K562 (cell line): Measurements from ENCODE around the gene CLIP1.

Source experiments
- ATF3 ChIP-seq, 2 experiments: fragments of 450-650 bp in 1 of 2; sonication (generic) in 1 of 2; formaldehyde crosslinking in 1 of 2; IDR thresholded peaks in 1 of 2; conservative IDR thresholded peaks in 1 of 2; 2 replicates each; pipeline versions ENCODE4 v1.6.1 to v1.8.1; 2016 to 2023; ENCODE audit warnings: mild to moderate bottlenecking in 2 of 2, moderate library complexity in 2 of 2, inconsistent platforms in 1 of 2, missing genetic modification reagents in 1 of 2
- CTCF ChIP-seq, 3 experiments: IDR thresholded peaks in 2 of 3; conservative IDR thresholded peaks in 1 of 3; 2 replicates each; pipeline ENCODE4 v1.5.1; 2011 to 2012; ENCODE audit warnings: low read length in 3 of 3, mild to moderate bottlenecking in 3 of 3, control low read depth in 2 of 3, improper control_type of control experiment in 1 of 3, inconsistent platforms in 1 of 3, low read depth in 1 of 3, mixed read lengths in 1 of 3, moderate library complexity in 1 of 3; ENCODE audit not compliant: insufficient read depth in 2 of 3
- EP300 ChIP-seq: IDR thresholded peaks from 2 replicates; pipeline ENCODE4 v1.6.1; 2012; ENCODE audit warnings: low read length, improper control_type of control experiment
- LARP7 ChIP-seq: fragments of 450-650 bp; IDR thresholded peaks from 2 replicates; pipeline ENCODE4 v1.6.1; 2016
- MLLT1 ChIP-seq, 2 experiments: fragments of 450-650 bp; IDR thresholded peaks; 2 replicates each; pipeline ENCODE4 v1.6.1; 2016
- RCOR1 ChIP-seq, 2 experiments: IDR thresholded peaks; 2 replicates each; pipeline ENCODE4 v1.6.1; 2012; ENCODE audit warnings: low read depth in 2 of 2, low read length in 2 of 2, borderline replicate concordance in 1 of 2, improper control_type of control experiment in 1 of 2
- SP1 ChIP-seq: sonication (generic); formaldehyde crosslinking; IDR thresholded peaks from 2 replicates; pipeline ENCODE4 v1.8.1; 2022; ENCODE audit warnings: mild to moderate bottlenecking, missing genetic modification reagents
- STAG1 ChIP-seq: sonication (generic); formaldehyde crosslinking; IDR thresholded peaks from 2 replicates; pipeline ENCODE4 v1.5.0; 2020; ENCODE audit warnings: missing genetic modification reagents, borderline replicate concordance
- ZBTB8A ChIP-seq: fragments of 450-650 bp; IDR thresholded peaks from 2 replicates; pipeline ENCODE4 v1.6.1; 2018; ENCODE audit warnings: mild to moderate bottlenecking, moderate library complexity; ENCODE audit not compliant: partially characterized antibody
- ZBTB9 ChIP-seq: fragments of 450-650 bp; formaldehyde crosslinking; IDR thresholded peaks from 2 replicates; pipeline ENCODE4 v1.4.0; 2020; ENCODE audit warnings: mild to moderate bottlenecking, moderate library complexity
- ZNF274 ChIP-seq: IDR thresholded peaks from 2 replicates; pipeline ENCODE4 v1.6.1; 2011; ENCODE audit warnings: low read depth, mild to moderate bottlenecking, low read length, moderate library complexity, borderline replicate concordance
- ZNF384 ChIP-seq: IDR thresholded peaks from 2 replicates; pipeline ENCODE4 v1.6.1; 2012; ENCODE audit warnings: low read depth, low read length, improper control_type of control experiment

GRCh38 chr12:122411537-122411936, 10.9 kb downstream of the CLIP1 start:
- TF ChIP-seq ATF3 (IDR thresholded peaks at IDR 0.05), result no peak
- no peak for TF ChIP-seq ATF3 (CRISPR knock-in tag; conservative IDR thresholded peaks at IDR 0.05)
- no peak for TF ChIP-seq EP300
- TF ChIP-seq ZBTB9 (CRISPR knock-in tag), result no peak
- no peak for TF ChIP-seq STAG1 (CRISPR knock-in tag)
- TF ChIP-seq SP1 (CRISPR knock-in tag), result no peak
- TF ChIP-seq CTCF (IDR thresholded peaks at IDR 0.05 in 2 of 3, conservative IDR thresholded peaks at IDR 0.05 in 1 of 3; ENCODE audit: insufficient read depth in 2 of 3, low read depth in 1 of 3, low read length in 3 of 3), result no peak
- TF ChIP-seq MLLT1 (IDR thresholded peaks at IDR 0.05), result no peak
- TF ChIP-seq RCOR1 (IDR thresholded peaks at IDR 0.05; ENCODE audit: borderline replicate concordance in 1 of 2, low read depth in 2 of 2, low read length in 2 of 2), result no peak
- TF ChIP-seq LARP7, result no peak
- TF ChIP-seq ZNF274, result no peak
- TF ChIP-seq ZBTB8A, result no peak
- no peak for TF ChIP-seq ZNF384
